Natural killer cell (primary cell): ENCODE measurements around the gene PLBD2. TPM values are rescaled to one million over a fixed set of nuclear protein-coding genes. Genes with fewer than 3 reads are reported as not detected.

Source experiments
- ATAC-seq, 3 donors: fragments of 150-1000 bp in 2 of 3; fragments of 200-7000 bp in 1 of 3; cut with Tn5 transposase; 1 replicate in 1 of 3; 2 replicates in 2 of 3; pipeline ENCODE4 v1.10.0; 2021; ENCODE audit warnings: mild to moderate bottlenecking in 2 of 3, moderate library complexity in 2 of 3
- DNase-seq, 2 donors: peaks; one replicate each; pipeline versions ENCODE4 v3.0.0 to v3.0.0-alpha.2; 2013 to 2021; ENCODE audit warnings: mixed read lengths in 1 of 2
- H3K27ac ChIP-seq: one replicate; pipeline ENCODE4 v1.5.1; 2013; ENCODE audit warnings: mild to moderate bottlenecking, low read length
- H3K27me3 ChIP-seq: one replicate; pipeline ENCODE4 v1.6.1; 2013; ENCODE audit warnings: low read length; ENCODE audit not compliant: control insufficient read depth, insufficient read depth
- H3K36me3 ChIP-seq: one replicate; pipeline ENCODE4 v1.6.1; 2013; ENCODE audit warnings: low read length; ENCODE audit not compliant: control insufficient read depth, insufficient read depth
- H3K4me1 ChIP-seq: one replicate; pipeline ENCODE4 v1.6.1; 2013; ENCODE audit warnings: low read length; ENCODE audit not compliant: control insufficient read depth, insufficient read depth
- H3K4me3 ChIP-seq: one replicate; pipeline ENCODE4 v1.5.1; 2013; ENCODE audit warnings: low read length
- H3K9me3 ChIP-seq: one replicate; pipeline ENCODE4 v1.6.1; 2013; ENCODE audit warnings: low read length; ENCODE audit not compliant: control insufficient read depth, insufficient read depth
- H3K27ac Mint-ChIP-seq, 2 donors: one replicate each; pipeline ENCODE4 v1.8.0; 2022; ENCODE audit warnings: mild to moderate bottlenecking in 2 of 2, mixed read lengths in 2 of 2, moderate library complexity in 1 of 2
- H3K27me3 Mint-ChIP-seq, 2 donors: one replicate each; pipeline ENCODE4 v1.8.0; 2022; ENCODE audit warnings: low read depth in 2 of 2, mixed read lengths in 2 of 2
- H3K36me3 Mint-ChIP-seq: one replicate; pipeline ENCODE4 v1.8.0; 2022; ENCODE audit warnings: mixed read lengths
- H3K4me1 Mint-ChIP-seq, 2 donors: one replicate each; pipeline ENCODE4 v1.8.0; 2022; ENCODE audit warnings: mixed read lengths in 2 of 2
- H3K4me3 Mint-ChIP-seq: one replicate; pipeline ENCODE4 v1.8.0; 2022; ENCODE audit warnings: mild to moderate bottlenecking, moderate library complexity, mixed read lengths
- H3K9me3 Mint-ChIP-seq, 2 donors: one replicate each; pipeline ENCODE4 v1.8.0; 2022; ENCODE audit warnings: mixed read lengths in 2 of 2
- WGBS: methylation state at CpG from one replicate; pipeline ENCODE4 v1.1.7; 2013; ENCODE audit warnings: missing lambda C conversion rate; ENCODE audit not compliant: insufficient coverage; 5-methylcytosine and 5-hydroxymethylcytosine counted together
- intact Hi-C: fragments of 100-400 bp; cut with micrococcal nuclease; formaldehyde crosslinking; loops from one replicate; pipeline ENCODE4 v1.14.2; 2022
- total RNA-seq, 4 donors: library from RNA; stranded (reverse); fragments of 120-200 nt in 1 of 4; gene quantifications; one replicate each; pipeline versions ENCODE4 v1.2.3 to v1.2.4, GENCODE V29; 2013 to 2022
- TF ChIP-seq, protein P1 (sequence below): fragments of 200-600 bp; IDR thresholded peaks from one replicate; pipeline ENCODE4 v1.8.0; 2022; ENCODE audit warnings: antibody characterized with exemption

PLBD2 gene
- total RNA-seq, 3 donors from 2014 or later (not counting 1 experiment from before 2014, with no cell fraction given): 15.5 to 18.1 (median 16.3) TPM

GRCh38 chr12:113409462-113410124, 51.2 kb downstream of the PLBD2 start:
- H3K4me1 Mint-ChIP-seq: no peaks in the 10 kb centered on the region
- H3K9me3 ChIP-seq: no peaks in the 10 kb centered on the region
- no peak overlapping the region for H3K4me3 ChIP-seq
- TF ChIP-seq, protein P1, sequence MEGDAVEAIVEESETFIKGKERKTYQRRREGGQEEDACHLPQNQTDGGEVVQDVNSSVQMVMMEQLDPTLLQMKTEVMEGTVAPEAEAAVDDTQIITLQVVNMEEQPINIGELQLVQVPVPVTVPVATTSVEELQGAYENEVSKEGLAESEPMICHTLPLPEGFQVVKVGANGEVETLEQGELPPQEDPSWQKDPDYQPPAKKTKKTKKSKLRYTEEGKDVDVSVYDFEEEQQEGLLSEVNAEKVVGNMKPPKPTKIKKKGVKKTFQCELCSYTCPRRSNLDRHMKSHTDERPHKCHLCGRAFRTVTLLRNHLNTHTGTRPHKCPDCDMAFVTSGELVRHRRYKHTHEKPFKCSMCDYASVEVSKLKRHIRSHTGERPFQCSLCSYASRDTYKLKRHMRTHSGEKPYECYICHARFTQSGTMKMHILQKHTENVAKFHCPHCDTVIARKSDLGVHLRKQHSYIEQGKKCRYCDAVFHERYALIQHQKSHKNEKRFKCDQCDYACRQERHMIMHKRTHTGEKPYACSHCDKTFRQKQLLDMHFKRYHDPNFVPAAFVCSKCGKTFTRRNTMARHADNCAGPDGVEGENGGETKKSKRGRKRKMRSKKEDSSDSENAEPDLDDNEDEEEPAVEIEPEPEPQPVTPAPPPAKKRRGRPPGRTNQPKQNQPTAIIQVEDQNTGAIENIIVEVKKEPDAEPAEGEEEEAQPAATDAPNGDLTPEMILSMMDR: no peak
- no peak overlapping the region for H3K4me3 Mint-ChIP-seq
- intact Hi-C loops: no loop called here
- ATAC-seq (no peak), DNase-seq (no peak)
- H3K36me3 Mint-ChIP-seq: no peaks in the 10 kb centered on the region
- no peaks in the 10 kb centered on the region for H3K4me1 ChIP-seq
- no peak overlapping the region for H3K27ac ChIP-seq
- 82% methylated on average over 8 of the region's 9 CpGs for WGBS
- no peaks in the 10 kb centered on the region for H3K36me3 ChIP-seq
- no peak overlapping the region for H3K27ac Mint-ChIP-seq
- H3K27me3 Mint-ChIP-seq: peaks cover 7 to 8% of the 10 kb centered on the region in 2 donors
- no peaks in the 10 kb centered on the region for H3K9me3 Mint-ChIP-seq
- no peaks in the 10 kb centered on the region for H3K27me3 ChIP-seq

GRCh38 chr12:113413488-113413939, 55.1 kb downstream of the PLBD2 start:
- ATAC-seq (no peak), DNase-seq (no peak)
- TF ChIP-seq, protein P1: no peak
- no peak overlapping the region for H3K27ac Mint-ChIP-seq
- 74% methylated on average over 10 of the region's 11 CpGs for WGBS
- H3K4me1 ChIP-seq: peaks cover 6% of the 10 kb centered on the region
- H3K36me3 ChIP-seq: no peaks in the 10 kb centered on the region
- no peaks in the 10 kb centered on the region for H3K36me3 Mint-ChIP-seq
- H3K27me3 Mint-ChIP-seq: peaks cover 9 to 16% of the 10 kb centered on the region in 2 donors
- intact Hi-C loops: no loop called here
- H3K9me3 Mint-ChIP-seq: no peaks in the 10 kb centered on the region
- H3K4me1 Mint-ChIP-seq: no peaks in the 10 kb centered on the region
- H3K27me3 ChIP-seq: no peaks in the 10 kb centered on the region
- H3K4me3 ChIP-seq: no peak overlapping the region
- no peak overlapping the region for H3K4me3 Mint-ChIP-seq
- H3K27ac ChIP-seq: no peak overlapping the region
- no peaks in the 10 kb centered on the region for H3K9me3 ChIP-seq

GRCh38 chr12:113414519-113415038, 56.2 kb downstream of the PLBD2 start:
- Mint-ChIP-seq H3K4me3 (no peak overlapping the region), H3K36me3 (no peaks in the 10 kb centered on the region), H3K4me1 (no peaks in the 10 kb centered on the region), H3K27me3 (peaks cover 9 to 16% of the 10 kb centered on the region in 2 donors), H3K27ac (no peak overlapping the region), H3K9me3 (no peaks in the 10 kb centered on the region)
- 88% methylated on average over 9 of the region's 9 CpGs for WGBS
- no peaks in the 10 kb centered on the region for H3K36me3 ChIP-seq
- ATAC-seq (no peak), DNase-seq (no peak)
- H3K27me3 ChIP-seq: no peaks in the 10 kb centered on the region
- no peaks in the 10 kb centered on the region for H3K9me3 ChIP-seq
- no peak overlapping the region for H3K27ac ChIP-seq
- peaks cover 6% of the 10 kb centered on the region for H3K4me1 ChIP-seq
- TF ChIP-seq, protein P1: no peak
- intact Hi-C loops: no loop called here
- H3K4me3 ChIP-seq: no peak overlapping the region
